DOHH2 (cell line): ENCODE data around the gene NR5A2.

Source experiments
- EZH2phosphoT487 ChIP-seq: fragments of 200-600 bp; sonication (generic); IDR thresholded peaks from 2 replicates; pipeline ENCODE4 v1.6.1; 2017; ENCODE audit warnings: borderline replicate concordance, mild to moderate bottlenecking, antibody characterized with exemption, low read length, moderate library complexity, mixed read lengths
- TF ChIP-seq, protein P1 (sequence below): fragments of 200-600 bp; sonication (generic); IDR thresholded peaks from one replicate; pipeline ENCODE4 v1.5.1; 2014; ENCODE audit warnings: antibody characterized with exemption, mild to moderate bottlenecking, low read depth, low read length; ENCODE audit not compliant: poor library complexity, severe bottlenecking

DNA sequence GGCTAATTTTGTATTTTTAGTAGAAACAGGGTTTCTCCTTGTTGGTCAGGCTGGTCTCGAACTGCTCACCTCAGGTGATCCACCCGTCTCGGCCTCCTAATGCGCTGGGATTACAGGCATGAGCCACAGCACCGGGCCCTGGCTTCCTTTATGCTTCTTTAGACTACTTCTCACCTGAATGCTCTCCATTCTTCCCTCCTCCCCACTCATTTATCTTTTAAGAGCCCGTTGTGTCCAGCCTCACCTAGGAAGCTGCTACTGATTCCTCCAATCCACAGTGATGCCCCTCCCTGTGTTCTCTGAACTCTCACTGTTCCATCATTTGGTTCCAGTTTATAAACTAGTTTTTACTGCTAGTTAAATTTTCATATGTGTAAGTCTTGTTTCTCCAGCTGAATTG is 44.9 kb upstream of the NR5A2 start:
- TF ChIP-seq, protein P1, sequence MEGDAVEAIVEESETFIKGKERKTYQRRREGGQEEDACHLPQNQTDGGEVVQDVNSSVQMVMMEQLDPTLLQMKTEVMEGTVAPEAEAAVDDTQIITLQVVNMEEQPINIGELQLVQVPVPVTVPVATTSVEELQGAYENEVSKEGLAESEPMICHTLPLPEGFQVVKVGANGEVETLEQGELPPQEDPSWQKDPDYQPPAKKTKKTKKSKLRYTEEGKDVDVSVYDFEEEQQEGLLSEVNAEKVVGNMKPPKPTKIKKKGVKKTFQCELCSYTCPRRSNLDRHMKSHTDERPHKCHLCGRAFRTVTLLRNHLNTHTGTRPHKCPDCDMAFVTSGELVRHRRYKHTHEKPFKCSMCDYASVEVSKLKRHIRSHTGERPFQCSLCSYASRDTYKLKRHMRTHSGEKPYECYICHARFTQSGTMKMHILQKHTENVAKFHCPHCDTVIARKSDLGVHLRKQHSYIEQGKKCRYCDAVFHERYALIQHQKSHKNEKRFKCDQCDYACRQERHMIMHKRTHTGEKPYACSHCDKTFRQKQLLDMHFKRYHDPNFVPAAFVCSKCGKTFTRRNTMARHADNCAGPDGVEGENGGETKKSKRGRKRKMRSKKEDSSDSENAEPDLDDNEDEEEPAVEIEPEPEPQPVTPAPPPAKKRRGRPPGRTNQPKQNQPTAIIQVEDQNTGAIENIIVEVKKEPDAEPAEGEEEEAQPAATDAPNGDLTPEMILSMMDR: no peak
- no peak for TF ChIP-seq EZH2phosphoT487
